T-helper 2 cell treated with Interferon-gamma antibody and Interleukin-4, amounts not matched to agents 100 ng/mL and 5 ng/mL, for 36 hours (primary cell): ENCODE data around the gene SLC6A15. TPM values are rescaled to one million over a fixed set of nuclear protein-coding genes. Genes with fewer than 3 reads are reported as not detected.

ENCODE experiments used
- intact Hi-C: fragments of 100-400 bp; cut with micrococcal nuclease; formaldehyde crosslinking; loops from one replicate; pipeline ENCODE4 v1.15.1; 2023
- total RNA-seq: library from RNA; stranded (reverse); gene quantifications from 2 replicates; pipeline ENCODE4 v1.2.3, GENCODE V29; 2022

The SLC6A15 gene
- total RNA-seq, 1 donor from 2014 or later = not detected

GRCh38 chr12:84810611-84811010 is 102.0 kb downstream of the SLC6A15 start:
- intact Hi-C loops = no loop called here

Other genes with a start within 250 kb of the SLC6A15 start
- not detected in 2 replicates for gene TSPAN19, start 123.5 kb upstream of the SLC6A15 start, total RNA-seq
- gene LRRIQ1, start 123.6 kb upstream of the SLC6A15 start, total RNA-seq = not detected in 2 replicates